Trophoblast cell (in vitro differentiated cells and primary cell): ENCODE results near the gene NCOA6.

ENCODE experiments used
- DNase-seq, 2 donors: peaks; one replicate each; pipeline ENCODE4 v3.0.0-alpha.2; 2016
- H2AFZ ChIP-seq: 2 replicates; pipeline ENCODE4 v1.6.1; 2013; ENCODE audit warnings: low read length, moderate library complexity, mild to moderate bottlenecking; ENCODE audit not compliant: insufficient read depth, poor library complexity
- H2AK5ac ChIP-seq: 2 replicates; pipeline ENCODE4 v1.6.1; 2013; ENCODE audit warnings: mild to moderate bottlenecking, low read length
- H2BK120ac ChIP-seq: 2 replicates; pipeline ENCODE4 v1.6.1; 2013; ENCODE audit warnings: low read length, mild to moderate bottlenecking, moderate library complexity; ENCODE audit not compliant: insufficient read depth, poor library complexity
- H2BK12ac ChIP-seq: 2 replicates; pipeline ENCODE4 v1.6.1; 2013; ENCODE audit warnings: mild to moderate bottlenecking, low read length, moderate library complexity
- H2BK5ac ChIP-seq: 2 replicates; pipeline ENCODE4 v1.6.1; 2013; ENCODE audit warnings: low read length, low read depth, moderate library complexity, mild to moderate bottlenecking; ENCODE audit not compliant: poor library complexity
- H3K14ac ChIP-seq: 2 replicates; pipeline ENCODE4 v1.6.1; 2013; ENCODE audit warnings: mild to moderate bottlenecking, low read length
- H3K18ac ChIP-seq: 2 replicates; pipeline ENCODE4 v1.6.1; 2013; ENCODE audit warnings: mild to moderate bottlenecking, low read length
- H3K23ac ChIP-seq: 2 replicates; pipeline ENCODE4 v1.6.1; 2013; ENCODE audit warnings: low read length
- H3K27ac ChIP-seq: 2 replicates; pipeline ENCODE4 v1.5.1; 2013; ENCODE audit warnings: low read depth, mild to moderate bottlenecking, inconsistent platforms, low read length, moderate library complexity
- H3K27me3 ChIP-seq: 2 replicates; pipeline ENCODE4 v1.6.1; 2013; ENCODE audit warnings: inconsistent platforms, mild to moderate bottlenecking, low read length, moderate library complexity; ENCODE audit not compliant: insufficient read depth
- H3K36me3 ChIP-seq, 2 experiments: 1 replicate in 1 of 2; 2 replicates in 1 of 2; pipeline ENCODE4 v1.6.1; 2013; ENCODE audit warnings: low read length in 2 of 2, mild to moderate bottlenecking in 2 of 2, moderate library complexity in 1 of 2; ENCODE audit not compliant: insufficient read depth in 2 of 2, control insufficient read depth in 1 of 2
- H3K4ac ChIP-seq: 2 replicates; pipeline ENCODE4 v1.6.1; 2013; ENCODE audit warnings: low read depth, mild to moderate bottlenecking, low read length, moderate library complexity
- H3K4me1 ChIP-seq, 2 experiments: 1 replicate in 1 of 2; 2 replicates in 1 of 2; pipeline ENCODE4 v1.6.1; 2013; ENCODE audit warnings: low read length in 2 of 2, mild to moderate bottlenecking in 2 of 2, moderate library complexity in 1 of 2; ENCODE audit not compliant: insufficient read depth in 2 of 2, control insufficient read depth in 1 of 2
- H3K4me2 ChIP-seq: 2 replicates; pipeline ENCODE4 v1.6.1; 2013; ENCODE audit warnings: inconsistent platforms, mild to moderate bottlenecking, low read length, moderate library complexity
- H3K4me3 ChIP-seq: 2 replicates; pipeline ENCODE4 v1.5.1; 2013; ENCODE audit warnings: mild to moderate bottlenecking, low read depth, low read length, inconsistent platforms
- H3K79me1 ChIP-seq: one replicate; pipeline ENCODE4 v1.6.1; 2013; ENCODE audit warnings: low read length
- H3K79me2 ChIP-seq: 2 replicates; pipeline ENCODE4 v1.6.1; 2013; ENCODE audit warnings: low read length, mild to moderate bottlenecking; ENCODE audit not compliant: control insufficient read depth, insufficient read depth, poor library complexity
- H3K9ac ChIP-seq: 2 replicates; pipeline ENCODE4 v1.6.1; 2013; ENCODE audit warnings: mild to moderate bottlenecking, low read length
- H3K9me3 ChIP-seq: 2 replicates; pipeline ENCODE4 v1.6.1; 2013; ENCODE audit warnings: low read depth, mild to moderate bottlenecking, control low read depth, inconsistent platforms, low read length; ENCODE audit not compliant: insufficient read depth
- H4K12ac ChIP-seq: 2 replicates; pipeline ENCODE4 v1.6.1; 2013; ENCODE audit warnings: low read depth, mild to moderate bottlenecking, low read length, moderate library complexity
- H4K8ac ChIP-seq: 2 replicates; pipeline ENCODE4 v1.6.1; 2013; ENCODE audit warnings: low read depth, mild to moderate bottlenecking, low read length, moderate library complexity
- H4K91ac ChIP-seq: one replicate; pipeline ENCODE4 v1.6.1; 2013; ENCODE audit warnings: low read depth, mild to moderate bottlenecking, low read length, moderate library complexity
- WGBS: extraction: QIAGEN DNeasy Blood & Tissue Kit; methylation state at CpG from one replicate; pipeline ENCODE4 v1.1.7; 2013; ENCODE audit warnings: missing lambda C conversion rate; ENCODE audit not compliant: insufficient read length, insufficient coverage; ENCODE audit errors: extremely low coverage; 5-methylcytosine and 5-hydroxymethylcytosine counted together

NCOA6 gene

GRCh38 chr20:34705008-34705396 is 120.4 kb downstream of the NCOA6 start:
- H3K9ac ChIP-seq: peak overlapping the region; percentile 42
- H2BK5ac ChIP-seq: no peak overlapping the region
- no CpG with 5 or more reads among the region's 5 CpGs for WGBS
- H3K4ac ChIP-seq: no peak overlapping the region
- peak overlapping the region; percentile 45 for H4K91ac ChIP-seq
- H2BK120ac ChIP-seq: no peak overlapping the region
- H3K23ac ChIP-seq: no peak overlapping the region
- H2AFZ ChIP-seq: no peak overlapping the region
- H3K14ac ChIP-seq: peak overlapping the region; percentile 45
- peak in 1 of 2 donors; percentile 34 for DNase-seq
- no peak overlapping the region for H2BK12ac ChIP-seq
- H3K18ac ChIP-seq: peak overlapping the region; percentile 32
- peaks cover 12% of the 10 kb centered on the region for H3K79me1 ChIP-seq
- H4K8ac ChIP-seq: peak overlapping the region; percentile 37
- H4K12ac ChIP-seq: no peak overlapping the region
- H3K4me2 ChIP-seq: peak overlapping the region; percentile 99
- no peaks in the 10 kb centered on the region for H3K36me3 ChIP-seq
- peak overlapping the region; percentile 84 for H3K4me3 ChIP-seq
- no peak overlapping the region for H2AK5ac ChIP-seq
- H3K9me3 ChIP-seq: no peaks in the 10 kb centered on the region
- H3K4me1 ChIP-seq: peaks cover 15 to 20% of the 10 kb centered on the region in 2 experiments
- H3K79me2 ChIP-seq: peaks cover 5% of the 10 kb centered on the region
- peaks cover 6% of the 10 kb centered on the region for H3K27me3 ChIP-seq
- H3K27ac ChIP-seq: no peak overlapping the region

GRCh38 chr20:34704177-34705007 is 121.1 kb downstream of the NCOA6 start, which contains the start of gene TP53INP2:
TSS of gene TP53INP2 (plus strand) at chr20:34704344. CDS start at chr20:34708740, 4,396 bp downstream.
- H2BK5ac ChIP-seq: peak within 1 kb of the TSS; percentile 89
- no CpG with 5 or more reads among the region's 82 CpGs for WGBS
- peak; percentile 85 to 93 for DNase-seq
- H3K4me3 ChIP-seq: peak within 1 kb of the TSS; percentile 84
- H3K9ac ChIP-seq: peak within 1 kb of the TSS; percentile 93
- no peak within 1 kb of the TSS for H3K23ac ChIP-seq
- peaks cover 15 to 20% of the 10 kb centered on the region in 2 experiments for H3K4me1 ChIP-seq
- peak within 1 kb of the TSS; percentile 93 for H2BK120ac ChIP-seq
- H3K36me3 ChIP-seq: no peaks in the 10 kb centered on the region
- H2AFZ ChIP-seq: peak within 1 kb of the TSS; percentile 85
- peaks cover 3% of the 10 kb centered on the region for H3K27me3 ChIP-seq
- peak within 1 kb of the TSS; percentile 97 for H3K14ac ChIP-seq
- H3K18ac ChIP-seq: peak within 1 kb of the TSS; percentile 91
- no peaks in the 10 kb centered on the region for H3K9me3 ChIP-seq
- peaks cover 5% of the 10 kb centered on the region for H3K79me2 ChIP-seq
- H4K12ac ChIP-seq: peak within 1 kb of the TSS; percentile 87
- H3K4ac ChIP-seq: peak within 1 kb of the TSS; percentile 77
- peak within 1 kb of the TSS; percentile 98 for H4K91ac ChIP-seq
- peak within 1 kb of the TSS; percentile 89 for H3K27ac ChIP-seq
- peak within 1 kb of the TSS; percentile 96 for H4K8ac ChIP-seq
- peak within 1 kb of the TSS; percentile 99 for H3K4me2 ChIP-seq
- peaks cover 11% of the 10 kb centered on the region for H3K79me1 ChIP-seq
- H2BK12ac ChIP-seq: no peak within 1 kb of the TSS
- peak within 1 kb of the TSS; percentile 33 for H2AK5ac ChIP-seq

- Histone ChIP-seq H2AFZ (peak overlapping the region; percentile 85), H2BK120ac (peak overlapping the region; percentile 52), H4K91ac (peak overlapping the region; percentile 75), H3K9me3 (no peaks in the 10 kb centered on the region), H3K27me3 (peaks cover 3% of the 10 kb centered on the region), H3K79me2 (peaks cover 5% of the 10 kb centered on the region), H3K23ac (no peak overlapping the region), H3K4me2 (peak overlapping the region; percentile 99), H3K4ac (peak overlapping the region; percentile 29), H3K9ac (peak overlapping the region; percentile 93), H3K4me3 (peak overlapping the region; percentile 84), H3K14ac (peak overlapping the region; percentile 88), H4K12ac (peak overlapping the region; percentile 58), H2BK5ac (peak overlapping the region; percentile 45), H2BK12ac (no peak overlapping the region), H3K18ac (peak overlapping the region; percentile 80), H2AK5ac (no peak overlapping the region), H3K4me1 (peaks cover 13 to 17% of the 10 kb centered on the region in 2 experiments), H3K79me1 (peaks cover 8% of the 10 kb centered on the region), H3K36me3 (no peaks in the 10 kb centered on the region), H3K27ac (peak overlapping the region; percentile 40), H4K8ac (peak overlapping the region; percentile 72)
- no CpG with 5 or more reads among the region's 38 CpGs for WGBS
- DNase-seq: peak; percentile 64 to 75
Observed at GRCh38 chr20:34703424-34704176, 121.9 kb downstream of the NCOA6 start.

GRCh38 chr20:34703061-34703423 is 122.4 kb downstream of the NCOA6 start:
- H3K14ac ChIP-seq: no peak overlapping the region
- no peak overlapping the region for H3K9ac ChIP-seq
- WGBS: no CpG with 5 or more reads among the region's 3 CpGs
- no peak overlapping the region for H2BK12ac ChIP-seq
- no peaks in the 10 kb centered on the region for H3K36me3 ChIP-seq
- H2AFZ ChIP-seq: no peak overlapping the region
- no peaks in the 10 kb centered on the region for H3K9me3 ChIP-seq
- no peak overlapping the region for H3K27ac ChIP-seq
- H3K27me3 ChIP-seq: peaks cover 3% of the 10 kb centered on the region
- H2AK5ac ChIP-seq: no peak overlapping the region
- H4K91ac ChIP-seq: no peak overlapping the region
- H3K4ac ChIP-seq: no peak overlapping the region
- no peak overlapping the region for H2BK120ac ChIP-seq
- no peak overlapping the region for H3K4me3 ChIP-seq
- H2BK5ac ChIP-seq: no peak overlapping the region
- no peak overlapping the region for H4K8ac ChIP-seq
- H4K12ac ChIP-seq: no peak overlapping the region
- peaks cover 13 to 17% of the 10 kb centered on the region in 2 experiments for H3K4me1 ChIP-seq
- H3K18ac ChIP-seq: no peak overlapping the region
- no peak for DNase-seq
- H3K79me2 ChIP-seq: peaks cover 5% of the 10 kb centered on the region
- peak overlapping the region; percentile 99 for H3K4me2 ChIP-seq
- no peak overlapping the region for H3K23ac ChIP-seq
- H3K79me1 ChIP-seq: peaks cover 8% of the 10 kb centered on the region
